Cardiac muscle cell (in vitro differentiated cells and primary cell): ENCODE measurements around the gene DAAM1. TPM values are rescaled to one million over a fixed set of nuclear protein-coding genes. Genes with fewer than 3 reads are reported as not detected.

Experiments used
- DNase-seq, 2 donors: peaks; one replicate each; pipeline versions ENCODE4 v3.0.0 to v3.0.0-alpha.2; 2010 to 2017; ENCODE audit warnings: low read depth in 1 of 2, low spot score in 1 of 2
- H3K27ac ChIP-seq: fragments of 200-600 bp; sonication (generic); 2 replicates; pipeline ENCODE4 v1.5.1; 2016
- H3K27me3 ChIP-seq: fragments of 200-600 bp; sonication (generic); 2 replicates; pipeline ENCODE4 v1.6.0; 2016; ENCODE audit warnings: control low read depth
- H3K36me3 ChIP-seq: fragments of 200-600 bp; sonication (generic); 2 replicates; pipeline ENCODE4 v1.5.1; 2016; ENCODE audit warnings: control low read depth
- H3K4me1 ChIP-seq: fragments of 200-600 bp; sonication (generic); 2 replicates; pipeline ENCODE4 v1.8.1; 2017; ENCODE audit warnings: low read depth, mild to moderate bottlenecking, mixed run types
- H3K4me3 ChIP-seq: fragments of 200-600 bp; sonication (generic); 2 replicates; pipeline ENCODE4 v1.5.1; 2016; ENCODE audit warnings: mild to moderate bottlenecking
- H3K9me3 ChIP-seq: fragments of 200-600 bp; sonication (generic); 2 replicates; pipeline ENCODE4 v1.5.1; 2017; ENCODE audit warnings: low read depth, mild to moderate bottlenecking, control low read depth
- CTCF ChIP-seq: IDR thresholded peaks from 2 replicates; pipeline ENCODE4 v1.5.1; 2012; ENCODE audit warnings: low read depth, mild to moderate bottlenecking, low read length
- polyA plus RNA-seq: library from polyadenylated mRNA; unstranded; fragments of >200 nt; fragmentation: Nextera tagmentation; extraction: Ambion mirVana; gene quantifications from 2 replicates; pipeline ENCODE4 v1.2.1, GENCODE V29; 2016
- total RNA-seq: library from RNA; depleted of rRNA; stranded (reverse); fragments of >200 nt; gene quantifications from 2 replicates; pipeline ENCODE4 v1.2.3, GENCODE V29; 2016

The DAAM1 gene
- total and polyA plus RNA-seq, 2 experiments from 2014 or later, result 33.9 to 34.2 TPM

GRCh38 chr14:59317346-59317745 is 128.9 kb downstream of the DAAM1 start:
- Histone ChIP-seq H3K27me3 (no peaks in the 10 kb centered on the region), H3K27ac (peak overlapping the region; percentile 88), H3K9me3 (no peaks in the 10 kb centered on the region), H3K4me3 (no peak overlapping the region), H3K36me3 (no peaks in the 10 kb centered on the region), H3K4me1 (peaks cover 40% of the 10 kb centered on the region)
- TF ChIP-seq CTCF, result no peak
- peak in 1 of 2 donors; percentile 21 for DNase-seq

- DNase-seq, result peak in 1 of 2 donors; percentile 2
- H3K27ac ChIP-seq, result peak overlapping the region; percentile 88
Observed at GRCh38 chr14:59317798-59318505, 129.5 kb downstream of the DAAM1 start.

DNA sequence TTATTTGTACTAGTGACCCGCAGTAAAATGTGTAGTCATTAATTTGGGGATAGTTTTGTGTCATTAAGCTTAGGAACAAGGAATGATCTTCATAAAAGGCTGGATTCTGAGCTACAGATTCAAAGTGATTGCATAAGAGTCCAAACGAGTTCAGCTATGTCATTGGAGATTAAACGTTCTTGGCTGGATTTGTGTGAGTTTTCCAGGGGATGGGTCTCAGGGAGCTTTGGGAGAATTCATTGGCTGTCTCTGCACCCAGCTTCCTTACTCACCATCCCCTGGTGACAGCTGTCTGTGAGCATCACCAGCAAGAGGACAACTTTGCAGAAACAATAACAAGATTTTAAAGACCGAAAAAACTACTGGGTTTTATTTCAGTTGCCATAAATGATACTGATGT is 130.4 kb downstream of the DAAM1 start:
- Histone ChIP-seq H3K4me1 (peaks cover 40% of the 10 kb centered on the region), H3K27me3 (no peaks in the 10 kb centered on the region), H3K9me3 (no peaks in the 10 kb centered on the region), H3K36me3 (no peaks in the 10 kb centered on the region), H3K4me3 (no peak overlapping the region), H3K27ac (peak overlapping the region; percentile 88)
- no peak for TF ChIP-seq CTCF
- DNase-seq, result peak in 1 of 2 donors; percentile 41

More at GRCh38 chr14:59317798-59318505, 129.5 kb downstream of the DAAM1 start:
- no peak for TF ChIP-seq CTCF
- H3K4me1 ChIP-seq, result peaks cover 40% of the 10 kb centered on the region
- H3K36me3 ChIP-seq, result no peaks in the 10 kb centered on the region
- no peaks in the 10 kb centered on the region for H3K27me3 ChIP-seq
- H3K9me3 ChIP-seq, result no peaks in the 10 kb centered on the region
- H3K4me3 ChIP-seq, result no peak overlapping the region

DNA sequence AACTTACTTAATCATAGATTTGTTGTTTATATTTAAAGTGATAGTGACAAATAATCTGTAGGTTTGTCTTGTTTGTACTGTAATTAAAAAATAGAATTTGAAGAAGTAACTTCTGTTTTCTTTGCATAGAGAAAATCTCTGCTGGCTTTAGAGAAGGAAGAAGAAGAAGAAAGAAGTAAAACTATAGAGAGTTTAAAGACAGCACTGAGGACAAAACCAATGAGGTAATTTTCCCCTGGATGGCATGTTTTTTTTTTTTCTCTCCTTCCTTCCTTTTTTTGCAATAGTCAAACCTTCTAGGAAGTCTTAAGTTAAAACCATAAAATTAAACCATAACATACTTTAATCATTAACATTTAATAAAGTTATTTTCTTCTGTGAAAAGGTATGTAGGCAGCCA is 131.9 kb downstream of the DAAM1 start:
- peaks cover 6% of the 10 kb centered on the region for H3K36me3 ChIP-seq
- no peak for DNase-seq
- TF ChIP-seq CTCF, result no peak
- no peaks in the 10 kb centered on the region for H3K27me3 ChIP-seq
- peak overlapping the region; percentile 84 for H3K27ac ChIP-seq
- no peaks in the 10 kb centered on the region for H3K9me3 ChIP-seq
- H3K4me3 ChIP-seq, result no peak overlapping the region
- H3K4me1 ChIP-seq, result peaks cover 40% of the 10 kb centered on the region

GRCh38 chr14:59320763-59321625 is 132.5 kb downstream of the DAAM1 start:
- Histone ChIP-seq H3K36me3 (peaks cover 11% of the 10 kb centered on the region), H3K9me3 (no peaks in the 10 kb centered on the region), H3K4me3 (no peak overlapping the region), H3K27me3 (no peaks in the 10 kb centered on the region), H3K4me1 (peaks cover 38% of the 10 kb centered on the region), H3K27ac (peak overlapping the region; percentile 84)
- TF ChIP-seq CTCF, result no peak
- peak; percentile 27 to 82 for DNase-seq
